ENCODE results near the gene NBPF20.
"Not testable (repeated sequence)": the region's sequence is repeated elsewhere in the genome, so short reads cannot be mapped to it uniquely, and the experiment has no call there.

Gene NBPF20

GRCh38 chr1:145425436-145426029, at the start of gene NBPF20:
Gene NBPF20 (minus strand): TSS chr1:145425603. CDS start chr1:145405272, 20,331 bp downstream.
- DNase-seq, result peak; percentile 65

- not testable (repeated sequence) for DNase-seq
These were observed 49.5 kb upstream of the NBPF20 start for GRCh38 chr1:145474837-145475368.

GRCh38 chr1:145472731-145473130, 47.3 kb upstream of the NBPF20 start:
- DNase-seq, result not testable (repeated sequence)

GRCh38 chr1:145471365-145471764, 46.0 kb upstream of the NBPF20 start:
- not testable (repeated sequence) for DNase-seq

GRCh38 chr1:145465405-145466144, 40.2 kb upstream of the NBPF20 start:
- DNase-seq, result peak; percentile 99

- DNase-seq, result not testable (repeated sequence)
These were observed 39.4 kb upstream of the NBPF20 start for GRCh38 chr1:145464708-145465336.

- not testable (repeated sequence) for DNase-seq
These were observed 38.6 kb upstream of the NBPF20 start for GRCh38 chr1:145464017-145464416.

GRCh38 chr1:145460684-145461083, 35.3 kb upstream of the NBPF20 start:
- DNase-seq, result not testable (repeated sequence)

GRCh38 chr1:145460048-145460447, 34.6 kb upstream of the NBPF20 start:
- not testable (repeated sequence) for DNase-seq

GRCh38 chr1:145459591-145459990, 34.2 kb upstream of the NBPF20 start:
- not testable (repeated sequence) for DNase-seq

GRCh38 chr1:145459063-145459462, 33.7 kb upstream of the NBPF20 start:
- DNase-seq, result not testable (repeated sequence)

GRCh38 chr1:145454824-145455177, 29.4 kb upstream of the NBPF20 start:
- not testable (repeated sequence) for DNase-seq

- DNase-seq, result not testable (repeated sequence)
These were observed 28.7 kb upstream of the NBPF20 start for GRCh38 chr1:145453873-145454823.

- not testable (repeated sequence) for DNase-seq
These were observed 27.1 kb upstream of the NBPF20 start for GRCh38 chr1:145452506-145452905.

GRCh38 chr1:145451914-145452313, 26.5 kb upstream of the NBPF20 start:
- DNase-seq, result peak; percentile 3

- not testable (repeated sequence) for DNase-seq
These were observed 19.8 kb upstream of the NBPF20 start for GRCh38 chr1:145445219-145445618.

GRCh38 chr1:145442340-145442739, 16.9 kb upstream of the NBPF20 start:
- DNase-seq, result not testable (repeated sequence)

- DNase-seq, result peak; percentile 4
These were observed 6.2 kb upstream of the NBPF20 start for GRCh38 chr1:145431363-145432256.

- not testable (repeated sequence) for DNase-seq
These were observed 5.4 kb upstream of the NBPF20 start for GRCh38 chr1:145430830-145431229.

GRCh38 chr1:145429329-145429728, 3.9 kb upstream of the NBPF20 start:
- DNase-seq, result not testable (repeated sequence)

Measured in fibroblast of skin of right biceps (primary cell).